Testis (tissue), 3 donors: Measurements from ENCODE around the gene WRAP73. TPM values are rescaled to one million over a fixed set of nuclear protein-coding genes. Genes with fewer than 3 reads are reported as not detected.

Experiments
- DNase-seq: peaks from one replicate; pipeline ENCODE4 v3.0.0-alpha.2; 2019
- H3K27ac ChIP-seq, 2 donors: fragments of 200-600 bp; sonication (generic); one replicate each; pipeline ENCODE4 v1.5.1; 2019
- H3K27me3 ChIP-seq: fragments of 200-600 bp; sonication (generic); one replicate; pipeline ENCODE4 v1.5.1; 2019
- H3K36me3 ChIP-seq: fragments of 200-600 bp; sonication (generic); one replicate; pipeline ENCODE4 v1.5.1; 2017; ENCODE audit warnings: low read depth; ENCODE audit errors: missing control alignments
- H3K4me1 ChIP-seq: fragments of 200-600 bp; sonication (generic); one replicate; pipeline ENCODE4 v1.5.1; 2019
- H3K4me3 ChIP-seq, 2 donors: fragments of 200-600 bp; sonication (generic); one replicate each; pipeline ENCODE4 v1.5.1; 2017 to 2019
- H3K9me3 ChIP-seq: fragments of 200-600 bp; sonication (generic); one replicate; pipeline ENCODE4 v1.5.1; 2017
- CTCF ChIP-seq, 3 experiments: fragments of 450-650 bp in 2 of 3; fragments of 200-600 bp in 1 of 3; sonication (generic) in 1 of 3; IDR thresholded peaks; one replicate each; pipeline ENCODE4 v1.5.1; 2016 to 2019; ENCODE audit warnings: antibody characterized with exemption in 3 of 3, mild to moderate bottlenecking in 2 of 3, moderate library complexity in 1 of 3
- POLR2A ChIP-seq: fragments of 450-650 bp; IDR thresholded peaks from one replicate; pipeline ENCODE4 v1.6.1; 2017; ENCODE audit warnings: antibody characterized with exemption, mild to moderate bottlenecking, moderate library complexity
- WGBS, 2 donors: methylation state at CpG; one replicate each; pipeline ENCODE4 v1.1.5; 2018; 5-methylcytosine and 5-hydroxymethylcytosine counted together
- intact Hi-C: fragments of 100-400 bp; cut with DNase I; formaldehyde crosslinking; loops from one replicate; pipeline ENCODE4 v1.15.1; 2023; ENCODE audit warnings: low total_unique reads
- polyA plus RNA-seq: library from polyadenylated mRNA; stranded (reverse); fragments of 350-450 nt; fragmentation: Illumina TruSeq; extraction: RNeasy Lipid Tissue Mini Kit (QIAGEN cat#74804); gene quantifications from one replicate; pipeline ENCODE4 v1.2.3, GENCODE V29; 2014; ENCODE audit warnings: low read depth, low replicate concordance; ENCODE audit not compliant: insufficient read depth
- total RNA-seq, 2 donors: library from RNA; depleted of rRNA; stranded (reverse); fragments of >200 nt; gene quantifications; one replicate each; pipeline ENCODE4 v1.2.3, GENCODE V29; 2016

WRAP73 gene
- total and polyA plus RNA-seq, 3 donors from 2014 or later = 26.1 to 34.2 (median 32.5) TPM

GRCh38 chr1:3633344-3634058 is 16.4 kb downstream of the WRAP73 start:
- DNase-seq = no peak
- Histone ChIP-seq H3K4me1 (no peaks in the 10 kb centered on the region), H3K27me3 (no peaks in the 10 kb centered on the region), H3K36me3 (no peaks in the 10 kb centered on the region), H3K9me3 (no peaks in the 10 kb centered on the region), H3K27ac (no peak overlapping the region), H3K4me3 (no peak overlapping the region)
- intact Hi-C loops = no loop called here
- TF ChIP-seq CTCF (IDR thresholded peaks at IDR 0.05) (no peak), POLR2A (no peak)
- WGBS, 2 donors = 90 to 93% methylated on average over 20 to 28 of the region's 28 CpGs

GRCh38 chr1:3632716-3633343 is 17.1 kb downstream of the WRAP73 start:
- intact Hi-C loops = no loop called here
- no peaks in the 10 kb centered on the region for H3K4me1 ChIP-seq
- no peak overlapping the region for H3K4me3 ChIP-seq
- WGBS, 2 donors = 91 to 92% methylated on average over 25 to 26 of the region's 26 CpGs
- H3K36me3 ChIP-seq = no peaks in the 10 kb centered on the region
- no peak for TF ChIP-seq POLR2A
- TF ChIP-seq CTCF (IDR thresholded peaks at IDR 0.05) = no peak
- no peaks in the 10 kb centered on the region for H3K9me3 ChIP-seq
- DNase-seq = no peak
- H3K27ac ChIP-seq = no peak overlapping the region
- no peaks in the 10 kb centered on the region for H3K27me3 ChIP-seq

- intact Hi-C loops = no loop called here
- H3K4me1 ChIP-seq = no peaks in the 10 kb centered on the region
- 92 to 95% methylated on average over 13 to 17 of the region's 17 CpGs for WGBS, 2 donors
- H3K27ac ChIP-seq = no peak overlapping the region
- TF ChIP-seq POLR2A = no peak
- no peak for TF ChIP-seq CTCF (IDR thresholded peaks at IDR 0.05)
- no peak for DNase-seq
- H3K27me3 ChIP-seq = no peaks in the 10 kb centered on the region
- no peaks in the 10 kb centered on the region for H3K9me3 ChIP-seq
- no peaks in the 10 kb centered on the region for H3K36me3 ChIP-seq
- no peak overlapping the region for H3K4me3 ChIP-seq
Observed at GRCh38 chr1:3632298-3632697, 17.6 kb downstream of the WRAP73 start.

- WGBS, 2 donors = 89 to 90% methylated on average over 15 to 36 of the region's 36 CpGs
- H3K27me3 ChIP-seq = no peaks in the 10 kb centered on the region
- intact Hi-C loops = no loop called here
- no peaks in the 10 kb centered on the region for H3K9me3 ChIP-seq
- H3K4me3 ChIP-seq = no peak overlapping the region
- TF ChIP-seq CTCF (IDR thresholded peaks at IDR 0.05) (no peak), POLR2A (no peak)
- no peaks in the 10 kb centered on the region for H3K4me1 ChIP-seq
- no peaks in the 10 kb centered on the region for H3K36me3 ChIP-seq
- no peak overlapping the region for H3K27ac ChIP-seq
- no peak for DNase-seq
Observed at GRCh38 chr1:3631320-3632260, 18.3 kb downstream of the WRAP73 start.
